ENCODE data around the gene MICAL3.

The MICAL3 gene

GRCh38 chr22:17851759-17852158, 172.6 kb downstream of the MICAL3 start:
- Histone ChIP-seq H4K20me1 (ENCODE audit: insufficient read depth, low read length) (no peaks in the 10 kb centered on the region), H3K4me1 (ENCODE audit: low read length) (no peaks in the 10 kb centered on the region), H3K9me2 (replicated peaks; ENCODE audit: insufficient read depth, low read length) (no peaks in the 10 kb centered on the region), H3K79me2 (ENCODE audit: low read length) (no peaks in the 10 kb centered on the region), H3K9ac (ENCODE audit: low read length) (no peak overlapping the region), H3K27ac (ENCODE audit: low read length) (no peak overlapping the region), H3F3A (ENCODE audit: insufficient read depth, low read length) (no peaks in the 10 kb centered on the region), H3K27me3 (replicated peaks; ENCODE audit: insufficient read depth, low read length) (no peaks in the 10 kb centered on the region), H2AFZ (ENCODE audit: low read length) (no peak overlapping the region), H3K4me3 (ENCODE audit: low read length) (no peak overlapping the region), H3K4me2 (ENCODE audit: low read depth, low read length) (no peak overlapping the region), H3K36me3 (replicated peaks; ENCODE audit: insufficient read depth, low read length) (no peaks in the 10 kb centered on the region), H3K9me3 (replicated peaks; ENCODE audit: insufficient read depth, low read length) (no peaks in the 10 kb centered on the region)
- TF ChIP-seq EZH2phosphoT487 (IDR thresholded peaks at IDR 0.05; ENCODE audit: low read length) (no peak), EZH2 (optimal IDR thresholded peaks at IDR 0.05; ENCODE audit: low read depth, low read length) (no peak)
- no peak for DNase-seq

GRCh38 chr22:17847360-17848078, 176.8 kb downstream of the MICAL3 start:
- Histone ChIP-seq H3K27ac (ENCODE audit: low read length) (no peak overlapping the region), H2AFZ (ENCODE audit: low read length) (no peak overlapping the region), H3K9ac (ENCODE audit: low read length) (no peak overlapping the region), H3K9me3 (replicated peaks; ENCODE audit: insufficient read depth, low read length) (no peaks in the 10 kb centered on the region), H3K36me3 (replicated peaks; ENCODE audit: insufficient read depth, low read length) (no peaks in the 10 kb centered on the region), H3K79me2 (ENCODE audit: low read length) (no peaks in the 10 kb centered on the region), H3K4me1 (ENCODE audit: low read length) (peaks cover 2% of the 10 kb centered on the region; the same call in 1 of the 2 replicates), H3K4me3 (ENCODE audit: low read length) (no peak overlapping the region), H3K27me3 (replicated peaks; ENCODE audit: insufficient read depth, low read length) (no peaks in the 10 kb centered on the region), H3K4me2 (ENCODE audit: low read depth, low read length) (no peak overlapping the region), H3F3A (ENCODE audit: insufficient read depth, low read length) (no peaks in the 10 kb centered on the region), H4K20me1 (ENCODE audit: insufficient read depth, low read length) (no peaks in the 10 kb centered on the region), H3K9me2 (replicated peaks; ENCODE audit: insufficient read depth, low read length) (no peaks in the 10 kb centered on the region)
- no peak for DNase-seq
- TF ChIP-seq CTCF (IDR thresholded peaks at IDR 0.05; ENCODE audit: low read length) (no peak), EZH2 (optimal IDR thresholded peaks at IDR 0.05; ENCODE audit: low read depth, low read length) (no peak), EZH2phosphoT487 (IDR thresholded peaks at IDR 0.05; ENCODE audit: low read length) (no peak)

GRCh38 chr22:17846326-17846992, 177.9 kb downstream of the MICAL3 start:
- H3K27ac ChIP-seq (ENCODE audit: low read length), result no peak overlapping the region
- DNase-seq, result no peak
- no peak overlapping the region for H3K4me2 ChIP-seq (ENCODE audit: low read depth, low read length)
- no peak overlapping the region for H3K4me3 ChIP-seq (ENCODE audit: low read length)
- peaks cover 8% of the 10 kb centered on the region; the same call in 1 of the 2 replicates for H3K4me1 ChIP-seq (ENCODE audit: low read length)
- no peak for TF ChIP-seq EZH2phosphoT487 (IDR thresholded peaks at IDR 0.05; ENCODE audit: low read length)
- TF ChIP-seq CTCF (IDR thresholded peaks at IDR 0.05; ENCODE audit: low read length), result no peak
- TF ChIP-seq EZH2 (optimal IDR thresholded peaks at IDR 0.05; ENCODE audit: low read depth, low read length), result no peak
- H3K27me3 ChIP-seq (replicated peaks; ENCODE audit: insufficient read depth, low read length), result no peaks in the 10 kb centered on the region
- no peaks in the 10 kb centered on the region for H3K36me3 ChIP-seq (replicated peaks; ENCODE audit: insufficient read depth, low read length)
- no peaks in the 10 kb centered on the region for H3K79me2 ChIP-seq (ENCODE audit: low read length)
- no peaks in the 10 kb centered on the region for H3K9me3 ChIP-seq (replicated peaks; ENCODE audit: insufficient read depth, low read length)
- H4K20me1 ChIP-seq (ENCODE audit: insufficient read depth, low read length), result no peaks in the 10 kb centered on the region
- no peaks in the 10 kb centered on the region for H3F3A ChIP-seq (ENCODE audit: insufficient read depth, low read length)
- no peak overlapping the region for H3K9ac ChIP-seq (ENCODE audit: low read length)
- no peaks in the 10 kb centered on the region for H3K9me2 ChIP-seq (replicated peaks; ENCODE audit: insufficient read depth, low read length)
- no peak overlapping the region for H2AFZ ChIP-seq (ENCODE audit: low read length)

Measured in MM.1S (cell line).